HUES64 (cell line): ENCODE data around the gene FFAR2.
"Not testable (repeated sequence)": the region's sequence is repeated elsewhere in the genome, so short reads cannot be mapped to it uniquely, and the experiment has no call there.

Source experiments
- H3K27ac ChIP-seq: 2 replicates; pipeline ENCODE4 v1.7.0; 2013; ENCODE audit warnings: low read depth, low read length, inconsistent platforms
- H3K27me3 ChIP-seq: 2 replicates; pipeline ENCODE4 v1.6.1; 2013; ENCODE audit warnings: mild to moderate bottlenecking, low read length; ENCODE audit not compliant: insufficient read depth
- H3K36me3 ChIP-seq: 2 replicates; pipeline ENCODE4 v1.6.1; 2013; ENCODE audit warnings: mild to moderate bottlenecking, low read length; ENCODE audit not compliant: insufficient read depth
- H3K4me1 ChIP-seq: 2 replicates; pipeline ENCODE4 v1.6.1; 2013; ENCODE audit warnings: mild to moderate bottlenecking, low read length, moderate library complexity; ENCODE audit not compliant: insufficient read depth
- H3K4me3 ChIP-seq: 2 replicates; pipeline ENCODE4 v1.5.1; 2013; ENCODE audit warnings: mild to moderate bottlenecking, low read length, moderate library complexity
- H3K9ac ChIP-seq: 2 replicates; pipeline ENCODE4 v1.6.1; 2013; ENCODE audit warnings: mild to moderate bottlenecking, low read depth, low read length
- H3K9me3 ChIP-seq: 2 replicates; pipeline ENCODE4 v1.6.1; 2013; ENCODE audit warnings: low read depth, low read length; ENCODE audit not compliant: insufficient read depth
- WGBS: fragments of 150-250, 120-280 bp; methylation state at CpG from one replicate; pipeline ENCODE4 v1.1.7; 2013; ENCODE audit warnings: missing lambda C conversion rate; 5-methylcytosine and 5-hydroxymethylcytosine counted together

The FFAR2 gene

GRCh38 chr19:35409191-35409590, 38.9 kb upstream of the FFAR2 start:
- no peaks in the 10 kb centered on the region for H3K4me1 ChIP-seq
- H3K9me3 ChIP-seq = no peaks in the 10 kb centered on the region
- H3K27ac ChIP-seq = no peak overlapping the region
- WGBS = 91% methylated on average over 5 of the region's 5 CpGs
- no peak overlapping the region for H3K4me3 ChIP-seq
- no peak overlapping the region for H3K9ac ChIP-seq
- no peaks in the 10 kb centered on the region for H3K27me3 ChIP-seq
- H3K36me3 ChIP-seq = no peaks in the 10 kb centered on the region

GRCh38 chr19:35410487-35410886, 37.6 kb upstream of the FFAR2 start:
- Histone ChIP-seq H3K27me3 (no peaks in the 10 kb centered on the region), H3K4me3 (no peak overlapping the region), H3K9ac (no peak overlapping the region), H3K27ac (no peak overlapping the region), H3K36me3 (no peaks in the 10 kb centered on the region), H3K9me3 (no peaks in the 10 kb centered on the region), H3K4me1 (no peaks in the 10 kb centered on the region)
- 86% methylated on average over 5 of the region's 5 CpGs for WGBS

- Histone ChIP-seq H3K36me3 (no peaks in the 10 kb centered on the region), H3K27ac (no peak overlapping the region), H3K9ac (no peak overlapping the region), H3K4me1 (no peaks in the 10 kb centered on the region), H3K4me3 (no peak overlapping the region), H3K9me3 (no peaks in the 10 kb centered on the region), H3K27me3 (no peaks in the 10 kb centered on the region)
- WGBS = 96% methylated on average over 3 of the region's 3 CpGs
Measured at GRCh38 chr19:35414442-35414841, 33.6 kb upstream of the FFAR2 start.

- H3K9me3 ChIP-seq = no peaks in the 10 kb centered on the region
- 83% methylated on average over 7 of the region's 7 CpGs for WGBS
Measured at GRCh38 chr19:35416331-35416730, 31.7 kb upstream of the FFAR2 start.

GRCh38 chr19:35417278-35417677, 30.8 kb upstream of the FFAR2 start:
- 93% methylated on average over 2 of the region's 2 CpGs for WGBS
- no peak overlapping the region for H3K9ac ChIP-seq
- no peaks in the 10 kb centered on the region for H3K27me3 ChIP-seq

More at GRCh38 chr19:35416331-35416730, 31.7 kb upstream of the FFAR2 start:
- no peaks in the 10 kb centered on the region for H3K27me3 ChIP-seq
- H3K9ac ChIP-seq = no peak overlapping the region
- no peak overlapping the region for H3K4me3 ChIP-seq
- H3K4me1 ChIP-seq = no peaks in the 10 kb centered on the region
- no peaks in the 10 kb centered on the region for H3K36me3 ChIP-seq
- H3K27ac ChIP-seq = no peak overlapping the region

GRCh38 chr19:35417713-35418534, 30.1 kb upstream of the FFAR2 start:
- Histone ChIP-seq H3K4me3 (no peak overlapping the region), H3K27ac (no peak overlapping the region), H3K4me1 (no peaks in the 10 kb centered on the region), H3K9ac (no peak overlapping the region), H3K27me3 (no peaks in the 10 kb centered on the region), H3K36me3 (no peaks in the 10 kb centered on the region), H3K9me3 (no peaks in the 10 kb centered on the region)
- WGBS = 93% methylated on average over 7 of the region's 7 CpGs

More at GRCh38 chr19:35417278-35417677, 30.8 kb upstream of the FFAR2 start:
- Histone ChIP-seq H3K36me3 (no peaks in the 10 kb centered on the region), H3K27ac (no peak overlapping the region), H3K4me1 (no peaks in the 10 kb centered on the region), H3K4me3 (no peak overlapping the region), H3K9me3 (no peaks in the 10 kb centered on the region)

GRCh38 chr19:35419046-35419445, 29.0 kb upstream of the FFAR2 start:
- 86% methylated on average over 3 of the region's 3 CpGs for WGBS
- no peak overlapping the region for H3K27ac ChIP-seq
- H3K9me3 ChIP-seq = no peaks in the 10 kb centered on the region
- H3K4me1 ChIP-seq = no peaks in the 10 kb centered on the region
- no peaks in the 10 kb centered on the region for H3K36me3 ChIP-seq
- no peaks in the 10 kb centered on the region for H3K27me3 ChIP-seq
- no peak overlapping the region for H3K9ac ChIP-seq
- H3K4me3 ChIP-seq = no peak overlapping the region

- no peaks in the 10 kb centered on the region for H3K27me3 ChIP-seq
- H3K27ac ChIP-seq = no peak overlapping the region
- no peaks in the 10 kb centered on the region for H3K9me3 ChIP-seq
- H3K4me1 ChIP-seq = no peaks in the 10 kb centered on the region
- H3K36me3 ChIP-seq = no peaks in the 10 kb centered on the region
- no peak overlapping the region for H3K4me3 ChIP-seq
- 95% methylated on average over 5 of the region's 5 CpGs for WGBS
- H3K9ac ChIP-seq = no peak overlapping the region
Measured at GRCh38 chr19:35419805-35420204, 28.3 kb upstream of the FFAR2 start.

GRCh38 chr19:35421362-35421761, 26.7 kb upstream of the FFAR2 start:
- Histone ChIP-seq H3K27ac (no peak overlapping the region), H3K9me3 (no peaks in the 10 kb centered on the region), H3K4me1 (no peaks in the 10 kb centered on the region), H3K36me3 (no peaks in the 10 kb centered on the region), H3K27me3 (no peaks in the 10 kb centered on the region), H3K9ac (no peak overlapping the region), H3K4me3 (no peak overlapping the region)
- 89% methylated on average over 11 of the region's 11 CpGs for WGBS

- not testable (repeated sequence) for H3K4me1 ChIP-seq, H3K9me3 ChIP-seq, H3K4me3 ChIP-seq, H3K27me3 ChIP-seq, H3K27ac ChIP-seq, H3K9ac ChIP-seq, H3K36me3 ChIP-seq
- 97% methylated on average over 7 of the region's 7 CpGs for WGBS
Measured at GRCh38 chr19:35423406-35423805, 24.7 kb upstream of the FFAR2 start.

- Histone ChIP-seq H3K36me3 (no peaks in the 10 kb centered on the region), H3K4me1 (no peaks in the 10 kb centered on the region), H3K27me3 (no peaks in the 10 kb centered on the region), H3K9ac (no peak overlapping the region), H3K4me3 (no peak overlapping the region), H3K27ac (no peak overlapping the region), H3K9me3 (no peaks in the 10 kb centered on the region)
- WGBS = 93% methylated on average over 4 of the region's 4 CpGs
Measured at GRCh38 chr19:35425682-35426081, 22.4 kb upstream of the FFAR2 start.

- WGBS = 88% methylated on average over 3 of the region's 4 CpGs
- Histone ChIP-seq H3K9ac (no peak overlapping the region), H3K9me3 (0 out of 2 replicates have a peak, but pooled peaks cover 2% of the 10 kb centered on the region), H3K27ac (no peak overlapping the region), H3K4me3 (no peak overlapping the region), H3K36me3 (no peaks in the 10 kb centered on the region), H3K27me3 (no peaks in the 10 kb centered on the region), H3K4me1 (no peaks in the 10 kb centered on the region)
Measured at GRCh38 chr19:35427187-35427586, 20.9 kb upstream of the FFAR2 start.
